GM19397 (cell line): ENCODE data around the gene PNPT1.

ENCODE experiments used
- ATAC-seq: cut with Tn5 transposase; IDR thresholded peaks from one replicate; pipeline ENCODE4 v1.9.1; 2021; ENCODE audit warnings: mild to moderate bottlenecking, moderate library complexity; ENCODE audit not compliant: unreplicated experiment

The PNPT1 gene

GRCh38 chr2:55672630-55673029 lies 21.0 kb downstream of the PNPT1 start:
- ATAC-seq: no peak

- ATAC-seq: no peak
These were observed 24.7 kb downstream of the PNPT1 start for GRCh38 chr2:55668956-55669355.

GRCh38 chr2:55653255-55653654 lies 40.4 kb downstream of the PNPT1 start:
- no peak for ATAC-seq

DNA sequence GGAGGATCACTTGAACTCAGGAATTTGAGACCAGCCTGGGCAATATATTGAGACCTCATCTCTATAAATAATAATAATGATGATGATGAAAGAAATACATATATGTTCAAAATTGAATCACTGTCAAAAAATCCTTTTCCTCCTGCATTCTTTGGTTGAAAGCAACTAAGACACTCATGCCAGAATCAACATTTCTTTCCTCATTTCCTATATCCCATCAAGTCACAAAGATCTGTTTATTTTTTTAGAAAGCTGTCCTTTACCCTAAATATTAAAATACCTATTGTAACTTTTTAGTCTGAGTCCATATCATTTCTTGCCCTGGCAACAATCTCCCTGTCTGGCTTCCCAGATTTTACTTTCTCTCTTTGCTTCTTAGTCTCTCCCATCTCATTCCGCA lies 44.4 kb downstream of the PNPT1 start:
- ATAC-seq: no peak

DNA sequence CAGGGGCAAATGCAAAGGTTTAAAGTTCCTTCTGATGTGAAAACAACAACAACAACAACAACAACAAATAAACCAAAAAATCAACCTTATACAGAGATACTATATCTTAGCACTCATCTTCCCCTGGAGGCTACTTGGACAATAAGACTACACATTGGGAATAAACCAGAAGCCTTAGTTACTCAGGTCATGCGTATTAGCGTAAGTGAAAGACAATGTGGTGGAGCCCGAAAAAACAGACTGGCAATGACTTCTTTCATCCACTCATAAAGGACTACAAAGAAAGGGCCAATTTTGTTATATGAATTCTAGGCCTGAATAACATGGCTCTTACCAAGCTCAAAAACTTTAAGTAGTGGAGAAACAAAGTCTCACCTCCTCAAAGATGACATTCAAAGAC lies 56.8 kb downstream of the PNPT1 start:
- no peak for ATAC-seq

DNA sequence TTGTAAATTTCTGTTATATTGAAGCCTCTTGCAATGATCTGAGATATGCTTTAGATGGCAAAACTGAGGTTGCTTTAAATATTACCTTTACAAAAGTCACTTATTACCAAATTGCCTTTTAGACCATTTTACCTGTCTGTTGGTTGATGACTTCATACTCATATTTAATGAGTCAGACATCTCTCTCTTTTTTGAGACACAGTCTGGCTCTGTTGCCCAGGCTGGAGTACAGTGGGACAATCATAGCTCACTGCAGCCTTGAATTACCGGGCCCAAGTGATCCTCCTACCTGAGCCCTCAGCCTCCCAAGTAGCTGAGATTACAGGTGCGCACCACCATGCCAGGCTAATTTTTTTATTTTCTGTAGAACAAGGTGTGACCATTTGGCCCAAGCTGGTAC lies 64.7 kb downstream of the PNPT1 start:
- ATAC-seq: no peak

DNA sequence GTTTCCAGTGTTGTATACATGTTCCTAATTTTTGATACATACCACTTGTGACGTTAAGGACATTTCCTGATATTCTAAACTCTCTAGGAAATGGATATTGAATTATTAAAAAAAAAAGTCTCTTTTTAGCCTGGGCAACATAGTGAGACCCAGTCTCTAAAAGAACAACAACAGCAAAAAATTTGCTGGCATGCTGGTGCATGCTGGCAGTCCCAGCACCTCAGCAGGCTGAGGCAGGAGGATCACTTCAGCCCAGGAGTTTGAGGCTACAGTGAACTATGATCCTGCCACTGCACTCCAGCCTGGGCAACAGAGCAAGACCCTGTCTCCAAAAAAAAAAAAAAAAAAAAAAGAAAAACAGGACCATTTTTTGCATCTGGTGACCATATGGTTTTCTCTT lies 65.7 kb downstream of the PNPT1 start:
- no peak for ATAC-seq

DNA sequence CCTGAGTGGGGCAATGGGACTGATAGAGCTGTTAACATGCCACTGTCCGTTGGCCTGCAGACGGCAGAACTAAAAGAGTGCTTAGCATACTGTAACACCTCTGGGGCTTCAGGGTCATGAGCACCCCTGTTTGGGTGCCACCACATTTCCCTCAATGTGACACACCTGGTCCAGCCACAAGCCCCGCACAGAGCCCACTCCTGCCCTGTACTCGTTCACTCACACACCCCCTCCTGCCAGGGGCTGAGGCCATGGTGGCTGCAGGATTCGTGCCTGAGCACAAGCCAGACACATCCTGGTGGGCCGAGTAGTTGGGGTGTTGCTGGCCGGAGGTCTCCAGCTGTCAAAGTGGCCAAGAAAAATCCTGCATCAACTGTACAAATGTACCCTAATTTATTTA lies 71.8 kb downstream of the PNPT1 start:
- ATAC-seq: no peak

GRCh38 chr2:55620123-55620779 lies 73.4 kb downstream of the PNPT1 start:
- no peak for ATAC-seq

GRCh38 chr2:55618275-55619055 lies 75.2 kb downstream of the PNPT1 start:
- peak; percentile 31 for ATAC-seq

DNA sequence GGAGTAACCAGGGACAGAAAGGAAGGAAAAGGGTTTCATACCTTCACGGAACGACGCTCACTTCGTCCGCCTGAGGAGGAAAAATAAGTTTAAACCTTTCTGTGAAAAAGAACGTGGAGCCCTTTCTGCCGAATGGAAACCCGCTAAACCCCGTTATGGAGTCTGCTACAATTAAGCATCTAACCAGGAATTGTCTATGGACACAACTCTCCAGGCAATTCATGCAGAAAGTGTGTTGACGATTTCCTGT lies 75.7 kb downstream of the PNPT1 start:
- ATAC-seq: no peak

DNA sequence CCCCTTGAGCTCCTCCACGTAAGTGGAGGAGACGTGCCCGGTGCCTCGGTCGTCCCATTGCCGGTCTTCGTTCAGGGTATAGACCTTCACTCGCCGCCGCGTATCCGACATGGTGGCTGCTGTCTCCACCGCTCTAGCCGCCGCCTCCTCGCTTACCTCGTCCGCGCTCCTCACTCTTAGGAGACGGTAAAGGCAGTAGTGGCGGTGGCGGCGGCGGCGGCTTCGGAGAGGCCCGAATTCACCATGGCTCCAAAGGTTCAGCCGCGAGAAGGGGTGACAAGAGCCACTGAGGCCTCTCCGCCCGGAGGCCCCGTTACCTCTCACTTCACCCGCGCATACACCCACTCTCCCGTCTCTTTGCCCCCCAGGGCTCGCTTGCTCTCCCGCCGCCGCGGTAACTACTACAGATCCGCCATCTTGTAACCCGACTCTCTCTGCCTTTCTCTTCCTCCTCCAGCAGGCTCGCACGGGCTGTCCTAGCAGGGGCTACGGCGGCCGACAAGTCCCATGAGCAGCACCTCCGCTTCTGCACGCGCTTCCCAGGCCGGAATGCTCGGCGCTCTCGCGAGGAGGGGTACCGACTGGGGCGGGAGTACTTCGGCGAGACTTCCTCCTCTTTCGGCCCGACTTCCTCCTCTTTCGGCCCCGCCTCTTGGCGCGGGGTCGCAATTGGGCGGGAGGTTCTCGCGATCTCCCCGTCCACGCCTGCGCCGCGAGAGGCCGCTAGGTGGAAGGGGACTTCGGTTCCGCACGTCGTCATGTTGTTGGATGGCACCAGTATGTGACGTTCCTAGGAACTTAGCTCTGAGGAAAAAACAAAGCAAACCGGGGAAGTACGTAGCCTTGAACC lies 76.2 kb downstream of the PNPT1 start, which contains the start of gene PPP4R3B:
PPP4R3B (minus strand) TSS at position 448 of the 850 bp plus-strand sequence; CDS start at position 111, 337 bp downstream.
- ATAC-seq: peak; percentile 88

GRCh38 chr2:55616551-55617174 lies 77.0 kb downstream of the PNPT1 start:
- ATAC-seq: peak; percentile 13

GRCh38 chr2:55611997-55612396 lies 81.6 kb downstream of the PNPT1 start:
- ATAC-seq: no peak

DNA sequence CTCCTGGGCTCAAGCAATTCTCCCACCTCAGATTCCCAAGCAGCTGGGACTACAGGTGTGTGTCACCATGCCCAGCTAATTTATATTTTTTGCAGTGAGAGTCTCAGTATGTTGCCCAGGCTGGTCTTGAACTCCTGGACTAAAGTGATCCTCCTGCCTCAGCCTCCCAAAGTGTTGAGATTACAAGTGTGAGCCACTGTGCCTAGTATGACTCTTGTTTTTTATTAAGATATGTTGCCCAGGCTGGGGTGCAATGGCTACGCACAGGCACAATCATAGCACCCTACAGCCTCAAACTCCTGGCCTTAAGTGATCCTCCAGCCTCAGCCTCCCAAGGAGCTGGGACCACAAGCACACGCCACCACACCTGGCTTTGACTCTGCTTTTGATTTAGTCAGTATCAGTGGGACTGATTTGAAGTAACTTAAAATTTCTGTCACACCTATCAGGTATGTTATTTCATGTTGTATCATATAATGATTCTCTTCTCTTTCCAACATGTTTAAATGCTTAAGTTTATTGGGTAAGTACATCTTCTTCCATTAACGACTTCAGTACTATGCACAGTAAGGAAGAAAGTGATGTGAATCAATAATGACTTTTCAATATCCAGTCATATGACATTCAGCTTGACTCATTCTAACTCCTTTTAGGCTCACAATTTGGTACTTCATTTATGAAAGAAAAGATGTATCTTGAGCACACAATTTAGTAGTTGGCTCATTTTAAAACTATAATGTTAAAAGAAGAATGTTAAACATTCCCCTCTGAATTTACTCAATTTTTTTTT lies 82.5 kb downstream of the PNPT1 start:
- no peak for ATAC-seq

GRCh38 chr2:55609938-55610578 lies 83.6 kb downstream of the PNPT1 start:
- no peak for ATAC-seq

DNA sequence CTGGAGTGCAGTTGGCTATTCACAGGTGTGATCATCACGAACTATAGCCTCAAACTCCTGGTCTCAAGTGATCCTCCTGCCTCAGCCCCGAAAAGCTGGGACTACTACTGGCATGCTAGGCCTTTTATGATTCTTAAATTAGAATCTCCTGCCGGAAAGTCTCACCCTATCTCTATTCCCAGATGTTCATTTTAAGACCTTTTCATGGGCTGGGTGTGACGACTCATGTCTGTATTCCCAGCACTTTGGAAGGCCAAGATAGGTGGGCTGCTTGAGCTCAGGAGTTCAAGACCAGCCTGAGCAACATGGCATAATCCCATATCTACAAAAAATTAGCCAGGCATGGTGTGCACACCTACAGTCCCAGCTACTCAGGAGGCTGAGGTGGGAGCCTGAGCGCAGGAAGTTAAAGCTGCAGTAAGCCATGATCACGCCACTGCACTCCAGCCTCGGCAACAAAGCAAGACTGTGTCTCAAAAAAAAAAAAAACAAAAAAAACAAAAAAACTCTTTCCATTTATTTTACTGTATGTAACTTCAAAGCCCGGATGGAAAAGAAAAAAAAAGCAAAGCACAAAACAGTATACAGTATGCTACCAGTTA lies 84.3 kb downstream of the PNPT1 start:
- ATAC-seq: no peak

GRCh38 chr2:55607717-55608116 lies 85.9 kb downstream of the PNPT1 start:
- ATAC-seq: no peak

DNA sequence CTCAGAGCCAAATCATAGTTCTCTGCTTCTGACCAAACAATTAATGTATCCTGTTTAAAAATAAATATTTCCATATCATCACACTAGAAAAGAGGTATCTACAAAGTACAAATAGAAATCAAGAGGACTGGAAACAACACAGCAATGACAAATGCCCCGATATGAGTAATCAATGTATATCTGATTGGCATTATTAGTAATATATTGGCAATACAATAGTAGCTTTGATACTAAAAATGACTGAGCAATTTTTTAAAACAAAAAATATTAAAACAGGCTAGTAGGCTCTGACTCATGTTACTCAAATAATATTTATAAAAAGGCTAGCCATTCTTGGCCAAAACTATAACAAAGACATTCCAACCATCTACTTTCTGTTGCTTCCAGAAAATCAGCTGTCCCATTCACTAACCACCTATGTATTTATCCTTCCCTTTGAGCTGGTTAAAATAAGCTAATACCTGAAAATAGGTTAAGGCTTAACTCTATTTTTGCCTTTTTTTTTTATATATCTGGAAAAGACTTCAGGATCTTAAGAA lies 89.5 kb downstream of the PNPT1 start:
- no peak for ATAC-seq
